ENCODE data around the gene SEMA3D.

DNA sequence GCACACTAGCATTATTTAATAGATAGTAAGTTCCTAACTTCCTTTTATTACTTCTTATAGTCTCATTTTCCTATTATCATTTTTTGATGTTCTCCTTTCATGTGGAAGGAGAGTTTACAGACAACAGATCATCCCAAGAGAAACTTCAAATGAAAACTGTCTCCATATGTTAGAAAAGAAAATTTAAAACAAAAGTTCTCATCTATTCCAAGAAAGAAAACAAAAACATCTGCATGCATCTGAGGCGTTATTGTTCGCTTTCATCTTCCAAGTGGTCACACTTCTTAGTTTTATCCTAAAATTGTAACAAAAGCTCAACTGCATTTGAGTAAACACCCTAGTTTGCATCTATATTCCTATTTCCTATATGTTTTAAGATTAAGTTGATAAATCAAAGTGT lies 126.2 kb downstream of the SEMA3D start:
- TF ChIP-seq, protein P1, sequence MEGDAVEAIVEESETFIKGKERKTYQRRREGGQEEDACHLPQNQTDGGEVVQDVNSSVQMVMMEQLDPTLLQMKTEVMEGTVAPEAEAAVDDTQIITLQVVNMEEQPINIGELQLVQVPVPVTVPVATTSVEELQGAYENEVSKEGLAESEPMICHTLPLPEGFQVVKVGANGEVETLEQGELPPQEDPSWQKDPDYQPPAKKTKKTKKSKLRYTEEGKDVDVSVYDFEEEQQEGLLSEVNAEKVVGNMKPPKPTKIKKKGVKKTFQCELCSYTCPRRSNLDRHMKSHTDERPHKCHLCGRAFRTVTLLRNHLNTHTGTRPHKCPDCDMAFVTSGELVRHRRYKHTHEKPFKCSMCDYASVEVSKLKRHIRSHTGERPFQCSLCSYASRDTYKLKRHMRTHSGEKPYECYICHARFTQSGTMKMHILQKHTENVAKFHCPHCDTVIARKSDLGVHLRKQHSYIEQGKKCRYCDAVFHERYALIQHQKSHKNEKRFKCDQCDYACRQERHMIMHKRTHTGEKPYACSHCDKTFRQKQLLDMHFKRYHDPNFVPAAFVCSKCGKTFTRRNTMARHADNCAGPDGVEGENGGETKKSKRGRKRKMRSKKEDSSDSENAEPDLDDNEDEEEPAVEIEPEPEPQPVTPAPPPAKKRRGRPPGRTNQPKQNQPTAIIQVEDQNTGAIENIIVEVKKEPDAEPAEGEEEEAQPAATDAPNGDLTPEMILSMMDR (IDR thresholded peaks at IDR 0.05 in 8 of 11, conservative IDR thresholded peaks at IDR 0.05 in 3 of 11): no peak
- TF ChIP-seq POLR2AphosphoS5 (IDR thresholded peaks at IDR 0.05) (no peak), POLR2A (IDR thresholded peaks at IDR 0.05) (no peak)

Data from spleen (tissue), 7 donors.